Measurements from ENCODE around the gene KCND2. TPM values are rescaled to one million over a fixed set of nuclear protein-coding genes. Genes with fewer than 3 reads are reported as not detected.

The KCND2 gene
- total RNA-seq, 1 donor, result 17.3 TPM

GRCh38 chr7:120723465-120724385 is 450.8 kb downstream of the KCND2 start:
- no peak overlapping the region for H3K4me3 ChIP-seq (ENCODE audit: low read depth, low read length)
- no peak for TF ChIP-seq CTCF (IDR thresholded peaks at IDR 0.05; ENCODE audit: insufficient read depth, low read depth, low read length)
- no peak for DNase-seq (ENCODE audit: low read depth)

- H3K4me3 ChIP-seq (ENCODE audit: low read depth, low read length), result no peak overlapping the region
- DNase-seq (ENCODE audit: low read depth), result no peak
These were observed 451.5 kb downstream of the KCND2 start for GRCh38 chr7:120724448-120724847.

GRCh38 chr7:120724955-120725354 is 452.0 kb downstream of the KCND2 start:
- H3K4me3 ChIP-seq (ENCODE audit: low read depth, low read length), result no peak overlapping the region
- DNase-seq (ENCODE audit: low read depth), result no peak
- TF ChIP-seq CTCF (IDR thresholded peaks at IDR 0.05; ENCODE audit: insufficient read depth, low read depth, low read length), result no peak

More at GRCh38 chr7:120724448-120724847, 451.5 kb downstream of the KCND2 start:
- TF ChIP-seq CTCF (IDR thresholded peaks at IDR 0.05; ENCODE audit: insufficient read depth, low read depth, low read length), result no peak

- peak; percentile 38 for DNase-seq (ENCODE audit: low read depth)
- TF ChIP-seq CTCF (IDR thresholded peaks at IDR 0.05; ENCODE audit: insufficient read depth, low read depth, low read length), result peak; percentile 62
- H3K4me3 ChIP-seq (ENCODE audit: low read depth, low read length), result no peak overlapping the region
These were observed 452.5 kb downstream of the KCND2 start for GRCh38 chr7:120725376-120726039.

- TF ChIP-seq CTCF (IDR thresholded peaks at IDR 0.05; ENCODE audit: insufficient read depth, low read depth, low read length), result no peak
- no peak for DNase-seq (ENCODE audit: low read depth)
- H3K4me3 ChIP-seq (ENCODE audit: low read depth, low read length), result no peak overlapping the region
These were observed 456.3 kb downstream of the KCND2 start for GRCh38 chr7:120729245-120729644.

GRCh38 chr7:120731271-120731670 is 458.3 kb downstream of the KCND2 start:
- no peak for TF ChIP-seq CTCF (IDR thresholded peaks at IDR 0.05; ENCODE audit: insufficient read depth, low read depth, low read length)
- no peak overlapping the region for H3K4me3 ChIP-seq (ENCODE audit: low read depth, low read length)
- no peak for DNase-seq (ENCODE audit: low read depth)

Measured in fibroblast of villous mesenchyme (primary cell).